ENCODE measurements around the gene PNP.

The PNP gene

DNA sequence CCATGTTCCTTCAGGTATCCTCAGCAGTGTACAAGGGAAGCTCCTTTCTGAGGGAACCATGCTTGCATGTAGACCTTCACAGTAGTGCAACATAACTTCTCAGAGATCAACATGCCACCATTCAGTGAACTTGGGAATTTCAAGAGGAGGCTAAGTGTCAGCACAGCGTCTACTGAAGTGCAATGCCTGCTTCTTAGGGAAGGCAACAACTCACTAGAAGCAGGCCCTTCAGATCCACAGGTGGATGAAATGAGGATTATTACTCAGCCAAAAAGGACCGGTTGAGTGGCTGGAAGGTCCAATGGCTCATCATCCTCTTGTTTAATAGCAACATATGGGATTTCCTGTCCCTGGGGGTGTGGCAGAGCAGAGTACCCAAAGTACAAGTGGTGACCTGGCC, 54.8 kb downstream of the PNP start:
- no peak for FAIRE-seq

More for the DNA sequence above, 54.8 kb downstream of the PNP start:
- no peak for TF ChIP-seq POLR2A (IDR thresholded peaks at IDR 0.05; ENCODE audit: low read depth, low read length)
- no peak for TF ChIP-seq SPI1 (IDR thresholded peaks at IDR 0.05; ENCODE audit: low read depth, low read length)
- TF ChIP-seq POLR2AphosphoS5 (IDR thresholded peaks at IDR 0.05; ENCODE audit: low read depth, low read length): no peak
- TF ChIP-seq TAF1 (IDR thresholded peaks at IDR 0.05; ENCODE audit: low read depth, low read length): no peak
- no peak for TF ChIP-seq POU2F2 (IDR thresholded peaks at IDR 0.05; ENCODE audit: low read depth, low read length)
- TF ChIP-seq PAX5 (IDR thresholded peaks at IDR 0.05; ENCODE audit: insufficient read depth, low read length, severe bottlenecking): no peak
- DNase-seq (ENCODE audit: insufficient read length, low spot score): no peak

Data from GM12891 (cell line).